CD4-positive, alpha-beta T cell treated with Interleukin-1 beta for 1 hour (primary cell): ENCODE data around the gene ACYP1.

Experiments
- DNase-seq, 2 donors: peaks; one replicate each; pipeline ENCODE4 v3.0.0-alpha.2; 2020 to 2022

Gene ACYP1

GRCh38 chr14:75063491-75064204, at the start of gene ACYP1:
ACYP1 (minus strand) TSS chr14:75064024; CDS start chr14:75063553, 471 bp downstream.
- DNase-seq: peak; percentile 90 to 92

DNA sequence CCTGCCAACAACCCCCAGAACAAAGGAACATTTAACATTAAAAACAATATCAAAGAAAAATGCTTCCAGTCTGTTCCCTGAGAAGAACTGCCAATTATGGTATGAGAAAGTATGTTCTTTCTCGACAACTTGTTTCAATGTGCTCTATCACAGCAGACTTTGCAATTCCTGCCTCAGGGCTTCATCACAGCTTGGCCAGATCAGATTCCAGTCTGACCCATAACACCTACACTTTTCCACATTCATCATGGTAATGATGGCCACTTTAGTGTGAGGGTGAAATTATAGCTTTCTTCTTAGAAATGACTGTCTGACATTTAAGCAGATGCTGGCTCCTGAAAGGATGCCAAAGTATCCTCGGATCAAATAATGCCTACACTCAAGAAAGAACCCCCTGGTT, 46.1 kb upstream of the ACYP1 start:
- no peak for DNase-seq

- no peak for DNase-seq
These were observed 43.4 kb upstream of the ACYP1 start for GRCh38 chr14:75107186-75107585.

DNA sequence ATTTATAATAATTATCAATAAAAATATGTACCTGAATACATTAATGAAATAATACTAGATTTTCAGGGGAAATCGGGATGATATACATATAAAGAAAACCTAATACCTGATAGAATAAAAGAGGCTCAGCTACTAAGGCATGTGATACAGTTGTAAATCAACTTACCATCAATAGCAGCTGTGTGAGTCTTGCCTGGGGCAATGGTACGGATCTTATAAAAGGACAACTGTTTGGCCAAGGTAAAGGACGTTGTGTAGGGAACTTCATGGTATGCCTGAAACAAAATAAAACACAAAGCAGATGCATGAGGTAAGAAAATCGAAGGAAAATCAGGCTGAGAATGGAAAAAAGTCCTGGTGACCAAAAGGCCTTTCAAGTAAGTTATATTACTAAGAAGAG, 37.7 kb upstream of the ACYP1 start:
- DNase-seq: no peak

DNA sequence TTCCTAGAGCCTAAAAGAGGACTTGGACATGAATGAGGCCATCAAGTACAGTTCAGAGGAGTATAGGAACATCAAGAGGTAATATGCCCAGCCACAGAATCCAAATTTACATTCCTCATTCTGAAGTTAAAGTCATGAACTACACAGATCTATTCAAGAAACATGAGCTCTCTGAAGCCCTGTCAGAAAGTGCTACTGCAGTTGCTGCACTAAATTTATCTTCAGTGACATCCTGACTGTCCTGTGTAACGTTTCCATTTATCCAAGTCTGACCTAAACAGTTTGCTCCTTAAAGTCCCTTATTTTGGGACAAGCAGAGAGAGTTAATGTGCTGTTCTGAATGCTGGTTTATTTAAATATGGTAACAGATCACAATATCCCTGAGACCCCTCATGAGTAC, 34.9 kb upstream of the ACYP1 start:
- DNase-seq: no peak

GRCh38 chr14:75098212-75098611, 34.4 kb upstream of the ACYP1 start:
- DNase-seq: no peak

GRCh38 chr14:75096959-75097358, 33.1 kb upstream of the ACYP1 start:
- DNase-seq: no peak

DNA sequence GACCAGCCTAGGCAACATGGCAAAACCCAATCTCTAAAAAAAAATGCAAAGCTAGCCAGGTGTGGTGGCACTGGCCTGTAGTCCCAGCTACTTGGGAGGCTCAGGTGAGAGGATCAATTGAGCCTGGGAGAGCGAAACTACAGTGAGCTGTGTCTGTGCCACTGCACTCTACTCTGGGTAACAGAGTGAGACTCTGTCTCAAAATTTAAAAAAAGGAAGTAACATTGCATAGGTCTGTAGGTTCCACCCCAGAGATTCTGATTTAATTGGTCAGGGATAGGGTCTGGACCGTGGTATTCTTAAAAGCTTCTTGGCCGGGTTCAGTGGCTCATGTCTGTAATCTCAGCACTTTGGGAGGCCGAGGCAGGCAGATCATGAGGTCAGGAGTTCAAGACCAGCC, 31.9 kb upstream of the ACYP1 start:
- DNase-seq: no peak

- DNase-seq: no peak
These were observed 31.1 kb upstream of the ACYP1 start for GRCh38 chr14:75094896-75095295.

DNA sequence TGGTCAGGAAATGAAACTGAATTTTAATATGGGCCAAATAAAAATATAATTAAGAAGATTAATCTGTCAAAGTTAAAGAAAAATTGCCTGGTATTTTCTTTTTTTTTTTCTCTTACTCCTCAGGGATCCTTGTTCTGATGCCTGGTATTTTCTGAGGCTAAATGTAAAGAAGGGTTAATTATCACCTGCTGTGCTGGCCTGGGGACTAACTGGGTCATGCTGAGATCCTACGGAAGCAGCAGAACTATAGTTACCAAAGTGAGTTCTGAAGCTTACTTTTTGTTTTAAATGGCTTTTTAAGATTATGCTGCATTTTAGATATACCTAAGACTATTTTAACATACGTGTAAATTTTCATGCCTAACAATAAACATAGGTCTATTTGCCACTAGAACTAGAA, 28.9 kb upstream of the ACYP1 start:
- no peak for DNase-seq

DNA sequence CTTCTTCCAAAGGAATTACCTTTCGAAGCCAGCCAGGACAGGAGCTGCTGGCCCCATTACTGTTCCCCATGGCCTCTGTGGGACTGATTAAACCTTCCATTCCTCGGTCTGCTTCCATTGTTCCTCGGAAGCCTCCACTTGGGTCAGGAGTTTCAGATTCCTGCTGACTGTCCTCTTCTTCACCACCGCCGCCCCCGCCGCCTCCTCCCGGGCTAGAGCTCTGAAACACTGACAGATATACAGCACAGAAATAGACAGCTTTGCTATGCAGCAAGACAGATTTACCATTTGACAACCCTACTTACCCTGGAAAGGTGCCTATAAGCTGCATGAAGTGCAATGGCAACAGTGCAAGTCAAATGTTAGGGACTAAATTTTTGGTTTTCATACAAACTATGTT, 27.4 kb upstream of the ACYP1 start:
- no peak for DNase-seq

DNA sequence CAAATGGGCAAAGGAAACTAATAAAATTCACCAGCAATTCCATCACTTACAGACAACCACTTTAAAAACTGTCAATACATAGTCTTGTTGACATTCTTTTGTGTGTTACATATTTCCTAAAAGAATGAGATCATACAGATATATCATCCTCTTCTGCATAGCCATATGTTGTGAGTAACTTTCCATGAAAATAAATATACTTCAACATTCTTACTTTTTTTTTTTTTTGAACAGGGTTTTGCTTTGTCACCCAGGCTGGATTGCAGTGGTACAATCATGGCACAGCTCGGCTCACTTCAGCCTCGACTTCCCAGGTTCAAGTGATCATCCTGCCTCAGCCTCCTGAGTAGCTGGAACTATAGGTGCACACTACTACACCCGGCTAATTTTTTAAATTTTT, 26.5 kb upstream of the ACYP1 start:
- DNase-seq: no peak

- DNase-seq: peak; percentile 21 to 62
These were observed 24.9 kb upstream of the ACYP1 start for GRCh38 chr14:75088566-75089373.

- no peak for DNase-seq
These were observed 24.3 kb upstream of the ACYP1 start for GRCh38 chr14:75088153-75088552.

GRCh38 chr14:75084513-75084912, 20.7 kb upstream of the ACYP1 start:
- DNase-seq: no peak

DNA sequence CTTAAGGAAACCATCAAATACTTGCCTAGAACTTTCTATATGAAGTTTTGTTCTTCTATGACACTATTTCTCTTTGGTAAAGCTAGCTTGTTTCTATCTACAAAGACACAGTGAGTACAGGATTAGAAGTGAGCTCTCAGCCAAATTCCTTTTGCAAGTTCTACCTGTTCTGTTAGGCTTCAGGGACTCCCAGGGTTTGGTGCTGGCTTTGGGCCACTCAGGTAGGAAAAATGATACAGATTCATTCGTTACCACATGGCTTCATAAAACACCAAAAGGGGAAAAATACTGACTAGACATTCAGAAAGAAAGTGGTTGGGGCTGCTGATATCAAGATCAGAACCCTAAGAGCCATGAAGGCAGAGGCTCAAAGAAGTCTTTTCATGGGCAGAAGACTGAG, 19.4 kb upstream of the ACYP1 start:
- DNase-seq: no peak

DNA sequence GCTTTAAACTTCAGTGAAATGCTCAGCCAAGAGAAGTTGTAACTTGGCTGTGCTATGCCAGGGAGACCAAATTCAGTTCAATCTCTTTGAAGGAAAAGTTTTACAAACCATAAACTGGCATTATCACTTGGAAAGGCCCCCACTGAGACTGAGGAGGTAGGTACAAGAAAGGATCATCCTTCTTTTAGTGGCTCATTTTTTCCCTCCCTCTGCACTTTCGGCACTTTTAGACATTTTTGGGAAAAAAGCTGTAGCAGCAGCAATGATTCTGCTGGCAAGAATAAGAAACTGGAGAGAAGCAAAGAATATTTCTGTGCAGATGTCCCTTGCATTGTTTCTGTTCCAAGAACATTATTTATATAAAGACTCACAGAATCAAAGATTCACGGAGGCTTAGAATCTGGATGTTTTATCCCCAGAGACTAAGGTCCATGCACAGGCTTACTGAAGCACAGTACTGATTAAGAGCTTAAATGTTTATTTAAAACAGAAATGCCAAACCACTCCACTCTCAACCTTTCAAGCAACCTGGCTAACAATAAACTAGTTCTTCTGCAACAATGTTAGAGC, 17.9 kb upstream of the ACYP1 start:
- no peak for DNase-seq

GRCh38 chr14:75079521-75079920, 15.7 kb upstream of the ACYP1 start:
- no peak for DNase-seq

- DNase-seq: no peak
These were observed 14.0 kb upstream of the ACYP1 start for GRCh38 chr14:75077794-75078193.

- DNase-seq: no peak
These were observed 6.6 kb upstream of the ACYP1 start for GRCh38 chr14:75070383-75070782.

GRCh38 chr14:75069811-75070145, 6.0 kb upstream of the ACYP1 start:
- DNase-seq: no peak

GRCh38 chr14:75069121-75069810, 5.4 kb upstream of the ACYP1 start, which contains the start of gene ZC2HC1C:
ZC2HC1C (plus strand) TSS chr14:75069641; CDS start chr14:75070574, 933 bp downstream.
- DNase-seq: peak; percentile 56 to 63
